MCF 10A (cell line): ENCODE measurements around the gene HPF1. TPM values are rescaled to one million over a fixed set of nuclear protein-coding genes. Genes with fewer than 3 reads are reported as not detected.
"Not testable (repeated sequence)": the region's sequence is repeated elsewhere in the genome, so short reads cannot be mapped to it uniquely, and the experiment has no call there.

Experiments used
- BruUV-seq: library from RNA; stranded (reverse); fragments of 400-500 nt; replicated peaks from 2 replicates; lab custom pipeline; 2021; lab: Mats Ljungman, UMichigan
- CTCF ChIA-PET: fragments of 300-600 bp; sonication (Branson Sonifier 250); formaldehyde crosslinking; extraction: SDS; loops from one replicate; lab custom pipeline; 2021; ENCODE audit warnings: antibody characterized with exemption, inconsistent platforms; lab: Yijun Ruan, JAX
- POLR2A ChIA-PET: fragments of 300-600, 350-650 bp; sonication (Branson Sonifier 250); formaldehyde crosslinking; extraction: SDS; loops from one replicate; lab custom pipeline; 2020; ENCODE audit warnings: antibody characterized with exemption, inconsistent platforms; lab: Yijun Ruan, JAX
- DNase-seq: peaks from one replicate; pipeline ENCODE4 v3.0.0-alpha.2; 2018; ENCODE audit not compliant: unreplicated experiment
- H3K27ac Mint-ChIP-seq: one replicate; pipeline ENCODE4 v1.8.0; 2022; ENCODE audit warnings: mild to moderate bottlenecking, low read depth, mixed read lengths; ENCODE audit not compliant: unreplicated experiment
- H3K27me3 Mint-ChIP-seq: one replicate; pipeline ENCODE4 v1.8.0; 2022; ENCODE audit warnings: mixed read lengths; ENCODE audit not compliant: insufficient read depth, unreplicated experiment
- H3K36me3 Mint-ChIP-seq: one replicate; pipeline ENCODE4 v1.8.0; 2022; ENCODE audit warnings: mild to moderate bottlenecking, moderate library complexity, mixed read lengths; ENCODE audit not compliant: insufficient read depth, unreplicated experiment
- H3K4me1 Mint-ChIP-seq: one replicate; pipeline ENCODE4 v1.8.0; 2022; ENCODE audit warnings: mixed read lengths; ENCODE audit not compliant: insufficient read depth, unreplicated experiment
- H3K4me3 Mint-ChIP-seq: one replicate; pipeline ENCODE4 v1.8.0; 2022; ENCODE audit warnings: mild to moderate bottlenecking, moderate library complexity, mixed read lengths; ENCODE audit not compliant: unreplicated experiment
- H3K9me3 Mint-ChIP-seq: one replicate; pipeline ENCODE4 v1.8.0; 2022; ENCODE audit warnings: mixed read lengths; ENCODE audit not compliant: unreplicated experiment
- intact Hi-C: fragments of 100-400 bp; cut with micrococcal nuclease; formaldehyde crosslinking; loops from 2 replicates; pipeline ENCODE4 v1.14.1; 2022
- total RNA-seq: library from RNA; stranded (reverse); gene quantifications from 2 replicates; pipeline ENCODE4 v1.2.3, GENCODE V29; 2022
- TF ChIP-seq, protein P1 (sequence below): fragments of 200-600 bp; IDR thresholded peaks from one replicate; pipeline ENCODE4 v1.8.0; 2022; ENCODE audit warnings: antibody characterized with exemption, mild to moderate bottlenecking; ENCODE audit not compliant: unreplicated experiment

The HPF1 gene
- total RNA-seq, 1 experiment from 2014 or later = 15.6 TPM

DNA sequence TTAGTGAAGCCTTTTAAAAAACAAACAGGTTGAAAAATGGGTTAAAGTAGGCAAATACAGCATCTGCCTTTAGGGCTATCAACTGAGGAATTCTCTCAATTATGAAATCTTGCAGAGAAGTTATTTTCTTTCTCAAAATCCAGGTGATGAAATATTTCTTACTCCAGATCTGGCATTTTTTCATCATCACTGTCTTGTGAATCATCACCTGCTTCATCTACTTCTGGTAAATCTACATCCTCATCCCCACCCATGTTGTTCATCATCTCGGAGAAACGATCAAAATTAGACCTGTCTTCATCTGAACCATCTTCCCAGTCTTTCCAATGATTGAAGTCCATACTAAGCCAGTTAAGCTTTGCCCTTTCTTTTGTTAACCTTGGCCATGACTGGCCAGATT lies 33.3 kb upstream of the HPF1 start:
- Mint-ChIP-seq H3K4me3 (peak overlapping the region; percentile 1), H3K27me3 (peaks cover 31% of the 10 kb centered on the region), H3K27ac (no peak overlapping the region), H3K4me1 (peaks cover 27% of the 10 kb centered on the region), H3K9me3 (no peaks in the 10 kb centered on the region), H3K36me3 (no peaks in the 10 kb centered on the region)
- BruUV-seq = no TSS peak
- TF ChIP-seq, protein P1, sequence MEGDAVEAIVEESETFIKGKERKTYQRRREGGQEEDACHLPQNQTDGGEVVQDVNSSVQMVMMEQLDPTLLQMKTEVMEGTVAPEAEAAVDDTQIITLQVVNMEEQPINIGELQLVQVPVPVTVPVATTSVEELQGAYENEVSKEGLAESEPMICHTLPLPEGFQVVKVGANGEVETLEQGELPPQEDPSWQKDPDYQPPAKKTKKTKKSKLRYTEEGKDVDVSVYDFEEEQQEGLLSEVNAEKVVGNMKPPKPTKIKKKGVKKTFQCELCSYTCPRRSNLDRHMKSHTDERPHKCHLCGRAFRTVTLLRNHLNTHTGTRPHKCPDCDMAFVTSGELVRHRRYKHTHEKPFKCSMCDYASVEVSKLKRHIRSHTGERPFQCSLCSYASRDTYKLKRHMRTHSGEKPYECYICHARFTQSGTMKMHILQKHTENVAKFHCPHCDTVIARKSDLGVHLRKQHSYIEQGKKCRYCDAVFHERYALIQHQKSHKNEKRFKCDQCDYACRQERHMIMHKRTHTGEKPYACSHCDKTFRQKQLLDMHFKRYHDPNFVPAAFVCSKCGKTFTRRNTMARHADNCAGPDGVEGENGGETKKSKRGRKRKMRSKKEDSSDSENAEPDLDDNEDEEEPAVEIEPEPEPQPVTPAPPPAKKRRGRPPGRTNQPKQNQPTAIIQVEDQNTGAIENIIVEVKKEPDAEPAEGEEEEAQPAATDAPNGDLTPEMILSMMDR = no peak
- peak; percentile 63 for DNase-seq
- intact Hi-C loops = loop anchor here (1.0 to 2.0 kb wide), 2 partner anchors 131 to 178 kb away; partner anchors contain the start of gene NEK1
- CTCF ChIA-PET = interaction anchor here (0.6 to 2.6 kb wide), 7 partner anchors 9 to 259 kb away, joined by 3 to 13 read pairs (median 4); no protein-coding TSS in a partner anchor
- POLR2A ChIA-PET = interaction anchor here (0.6 to 1.5 kb wide), 3 partner anchors 194 to 1383 kb away, joined by 3 read pairs; no protein-coding TSS in a partner anchor

DNA sequence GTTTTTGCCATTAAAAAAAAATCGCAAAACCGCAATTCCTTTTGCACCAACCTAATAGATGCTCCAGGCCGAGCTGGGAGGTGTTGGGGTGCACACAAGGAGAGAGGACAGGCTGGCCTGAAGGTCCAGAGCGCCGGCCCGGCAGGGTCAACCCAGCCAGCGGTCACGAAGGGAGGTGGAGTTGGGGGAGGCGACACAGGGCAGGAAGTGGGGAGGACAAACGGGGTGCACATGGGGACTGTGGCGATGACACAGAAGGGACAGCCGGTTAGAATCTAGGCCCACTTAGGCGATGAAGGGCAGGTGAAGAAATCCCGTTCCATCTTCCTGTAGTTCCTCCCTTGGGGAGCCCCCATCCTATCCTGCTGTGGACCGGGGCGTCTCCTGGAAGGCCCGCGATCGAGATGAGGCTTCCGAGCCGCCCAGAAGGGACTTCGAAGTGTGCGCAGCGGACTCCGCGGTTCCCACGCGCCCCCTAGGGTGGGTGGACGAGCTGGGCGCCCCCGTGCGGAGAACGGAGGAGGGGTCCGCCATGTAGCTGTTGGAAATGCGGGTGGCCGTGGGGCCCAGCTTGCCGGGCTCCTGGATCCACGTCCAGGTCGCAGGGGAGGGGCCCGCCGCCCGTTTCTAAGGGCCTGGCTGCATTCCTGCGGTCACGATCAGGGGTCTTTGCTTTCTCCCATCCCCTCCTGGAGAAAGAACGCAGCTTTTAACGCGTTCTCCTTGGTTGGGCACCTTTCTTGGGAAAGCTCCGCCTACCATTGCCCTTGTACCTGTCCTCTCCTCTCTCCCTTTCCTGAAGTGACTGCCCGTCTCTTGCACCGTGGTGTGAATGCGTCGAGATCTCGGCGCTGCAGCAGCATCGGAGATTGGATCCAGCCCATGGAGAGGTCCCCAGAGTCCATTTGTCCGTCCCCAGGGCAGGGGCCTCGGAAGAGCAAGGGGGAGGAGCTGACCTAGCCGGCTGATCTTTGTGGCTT lies 17.0 kb upstream of the HPF1 start:
- TF ChIP-seq, protein P1 = no peak
- ChIA-PET CTCF (interaction anchor here (0.6 kb wide), 1 partner anchor 1075 kb away, joined by 3 read pairs; no protein-coding TSS in a partner anchor), POLR2A (interaction anchor here (0.6 kb wide), 1 partner anchor 164 kb away, joined by 3 read pairs; no protein-coding TSS in a partner anchor)
- intact Hi-C loops = no loop called here
- DNase-seq = no peak
- H3K4me3 Mint-ChIP-seq = no peak overlapping the region
- no peaks in the 10 kb centered on the region for H3K27me3 Mint-ChIP-seq
- H3K36me3 Mint-ChIP-seq = no peaks in the 10 kb centered on the region
- no peaks in the 10 kb centered on the region for H3K4me1 Mint-ChIP-seq
- no peaks in the 10 kb centered on the region for H3K9me3 Mint-ChIP-seq
- BruUV-seq = no TSS peak
- no peak overlapping the region for H3K27ac Mint-ChIP-seq

DNA sequence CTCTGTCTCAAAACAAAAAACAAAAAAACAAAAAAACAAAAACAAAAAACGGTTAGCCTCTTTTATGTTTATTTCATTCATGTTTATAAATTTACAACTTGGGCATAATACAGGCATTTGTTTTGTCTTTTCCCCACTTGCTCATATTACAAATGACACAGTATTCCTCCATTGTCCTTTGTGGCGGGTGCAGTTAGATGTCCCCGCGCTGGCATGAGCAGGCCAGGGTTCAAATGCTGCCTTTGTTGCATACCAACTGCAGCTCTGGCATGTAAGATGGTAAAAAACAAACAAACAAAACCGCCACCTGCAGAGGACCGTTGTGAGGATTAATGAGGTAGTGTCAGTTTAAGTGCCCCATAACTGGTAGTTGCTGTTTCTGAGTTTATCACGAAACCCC lies 16.1 kb upstream of the HPF1 start:
- Mint-ChIP-seq H3K4me1 (no peaks in the 10 kb centered on the region), H3K27me3 (no peaks in the 10 kb centered on the region), H3K4me3 (no peak overlapping the region), H3K9me3 (peaks cover 7% of the 10 kb centered on the region), H3K27ac (no peak overlapping the region), H3K36me3 (no peaks in the 10 kb centered on the region)
- BruUV-seq = no TSS peak
- CTCF ChIA-PET = no interaction called here
- TF ChIP-seq, protein P1 = no peak
- intact Hi-C loops = no loop called here
- DNase-seq = no peak
- POLR2A ChIA-PET = no interaction called here

DNA sequence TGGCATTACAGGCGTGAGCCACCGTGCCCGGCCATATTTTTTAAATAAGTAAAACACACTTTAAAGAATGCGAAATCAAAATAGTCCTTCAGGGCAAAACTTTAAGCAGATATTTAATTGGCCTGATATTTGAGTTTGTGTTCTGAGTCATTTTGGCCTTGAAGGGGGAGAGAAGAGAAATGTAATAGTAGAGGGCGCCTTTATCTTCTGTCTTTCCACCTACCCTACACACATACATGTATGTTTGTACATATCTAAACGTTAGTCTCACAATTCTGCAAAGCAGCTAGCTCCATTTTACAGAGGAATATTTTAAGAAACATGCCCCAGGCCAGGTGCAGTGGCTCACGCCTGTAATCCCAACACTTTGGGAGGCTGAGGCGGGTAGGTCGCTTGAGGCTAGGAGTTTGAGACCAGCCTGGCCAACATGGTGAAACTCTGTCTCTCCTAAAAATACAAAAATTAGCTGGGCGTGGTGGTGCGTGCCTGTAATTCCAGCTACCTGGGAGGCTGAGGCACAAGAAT lies 13.9 kb upstream of the HPF1 start:
- H3K27me3 Mint-ChIP-seq, H3K9me3 Mint-ChIP-seq, intact Hi-C loops, BruUV-seq, H3K27ac Mint-ChIP-seq, H3K36me3 Mint-ChIP-seq, POLR2A ChIA-PET, DNase-seq, H3K4me3 Mint-ChIP-seq, H3K4me1 Mint-ChIP-seq: not testable (repeated sequence)
- CTCF ChIA-PET = interaction anchor here (1.3 kb wide), 1 partner anchor 39 kb away, joined by 4 read pairs; no protein-coding TSS in a partner anchor
